Calu3 (cell line): Measurements from ENCODE around the gene GRIA1. TPM values are rescaled to one million over a fixed set of nuclear protein-coding genes. Genes with fewer than 3 reads are reported as not detected.

Experiments
- BruUV-seq: library from RNA; stranded (reverse); fragments of 400-500 nt; replicated peaks from 2 replicates; lab custom pipeline; 2021; lab: Mats Ljungman, UMichigan
- CTCF ChIA-PET: fragments of 300-600 bp; sonication (Branson Sonifier 250); formaldehyde crosslinking; loops from one replicate; lab custom pipeline; 2022; ENCODE audit warnings: antibody characterized with exemption; lab: Charles Lee
- DNase-seq: peaks from one replicate; pipeline ENCODE4 v3.0.0; 2022
- H3K27ac Mint-ChIP-seq: one replicate; pipeline ENCODE4 v1.8.0; 2022; ENCODE audit warnings: mixed read lengths; ENCODE audit not compliant: unreplicated experiment
- H3K27me3 Mint-ChIP-seq: one replicate; pipeline ENCODE4 v1.8.0; 2022; ENCODE audit warnings: mixed read lengths; ENCODE audit not compliant: unreplicated experiment
- H3K36me3 Mint-ChIP-seq: one replicate; pipeline ENCODE4 v1.8.0; 2022; ENCODE audit warnings: mild to moderate bottlenecking, moderate library complexity, mixed read lengths; ENCODE audit not compliant: insufficient read depth, unreplicated experiment
- H3K4me1 Mint-ChIP-seq: one replicate; pipeline ENCODE4 v1.8.0; 2022; ENCODE audit warnings: mild to moderate bottlenecking, low read depth, mixed read lengths; ENCODE audit not compliant: unreplicated experiment
- H3K4me3 Mint-ChIP-seq: one replicate; pipeline ENCODE4 v1.8.0; 2022; ENCODE audit warnings: mild to moderate bottlenecking, low read depth, moderate library complexity, mixed read lengths; ENCODE audit not compliant: unreplicated experiment
- H3K9me3 Mint-ChIP-seq: one replicate; pipeline ENCODE4 v1.8.0; 2022; ENCODE audit warnings: low read depth, mixed read lengths; ENCODE audit not compliant: unreplicated experiment
- CTCF ChIP-seq: fragments of 200-600 bp; IDR thresholded peaks from one replicate; pipeline ENCODE4 v1.8.0; 2022; ENCODE audit warnings: antibody characterized with exemption; ENCODE audit not compliant: unreplicated experiment
- intact Hi-C: fragments of 100-400 bp; cut with micrococcal nuclease; formaldehyde crosslinking; loops from one replicate; pipeline ENCODE4 v1.10.0; 2022; ENCODE audit not compliant: unreplicated experiment
- total RNA-seq: library from RNA; stranded (reverse); gene quantifications from 2 replicates; pipeline ENCODE4 v1.2.3, GENCODE V29; 2022

Gene GRIA1
- total RNA-seq, 1 experiment from 2014 or later: not detected

GRCh38 chr5:153585622-153586277 is 95.3 kb downstream of the GRIA1 start:
- TF ChIP-seq CTCF: no peak
- intact Hi-C loops: no loop called here
- BruUV-seq: no TSS peak
- H3K27ac Mint-ChIP-seq: no peak overlapping the region
- no peaks in the 10 kb centered on the region for H3K4me1 Mint-ChIP-seq
- H3K27me3 Mint-ChIP-seq: peaks cover 43% of the 10 kb centered on the region
- no peaks in the 10 kb centered on the region for H3K9me3 Mint-ChIP-seq
- CTCF ChIA-PET: no interaction called here
- no peaks in the 10 kb centered on the region for H3K36me3 Mint-ChIP-seq
- no peak for DNase-seq
- H3K4me3 Mint-ChIP-seq: no peak overlapping the region

- H3K4me1 Mint-ChIP-seq: no peaks in the 10 kb centered on the region
- H3K9me3 Mint-ChIP-seq: no peaks in the 10 kb centered on the region
- no peak for DNase-seq
- H3K36me3 Mint-ChIP-seq: no peaks in the 10 kb centered on the region
- CTCF ChIA-PET: no interaction called here
- H3K27me3 Mint-ChIP-seq: peaks cover 38% of the 10 kb centered on the region
- no TSS peak for BruUV-seq
- no peak overlapping the region for H3K27ac Mint-ChIP-seq
- no peak for TF ChIP-seq CTCF
- intact Hi-C loops: no loop called here
- H3K4me3 Mint-ChIP-seq: no peak overlapping the region
Observed at GRCh38 chr5:153592081-153592480, 101.6 kb downstream of the GRIA1 start.

GRCh38 chr5:153594785-153595184 is 104.3 kb downstream of the GRIA1 start:
- intact Hi-C loops: no loop called here
- CTCF ChIA-PET: no interaction called here
- no peak overlapping the region for H3K27ac Mint-ChIP-seq
- no peak for TF ChIP-seq CTCF
- no peaks in the 10 kb centered on the region for H3K4me1 Mint-ChIP-seq
- no peak for DNase-seq
- no TSS peak for BruUV-seq
- H3K27me3 Mint-ChIP-seq: peaks cover 45% of the 10 kb centered on the region
- no peaks in the 10 kb centered on the region for H3K9me3 Mint-ChIP-seq
- no peaks in the 10 kb centered on the region for H3K36me3 Mint-ChIP-seq
- H3K4me3 Mint-ChIP-seq: no peak overlapping the region

GRCh38 chr5:153598099-153598498 is 107.6 kb downstream of the GRIA1 start:
- no TSS peak for BruUV-seq
- no peak overlapping the region for H3K27ac Mint-ChIP-seq
- intact Hi-C loops: no loop called here
- no peaks in the 10 kb centered on the region for H3K36me3 Mint-ChIP-seq
- CTCF ChIA-PET: no interaction called here
- no peak for TF ChIP-seq CTCF
- H3K4me1 Mint-ChIP-seq: no peaks in the 10 kb centered on the region
- no peak for DNase-seq
- no peaks in the 10 kb centered on the region for H3K9me3 Mint-ChIP-seq
- H3K27me3 Mint-ChIP-seq: peaks cover 45% of the 10 kb centered on the region
- no peak overlapping the region for H3K4me3 Mint-ChIP-seq
